ENCODE results near the gene TUT7. TPM values are rescaled to one million over a fixed set of nuclear protein-coding genes. Genes with fewer than 3 reads are reported as not detected.
"Not testable (repeated sequence)": the region's sequence is repeated elsewhere in the genome, so short reads cannot be mapped to it uniquely, and the experiment has no call there.

The TUT7 gene
- total and polyA plus RNA-seq, 8 donors = 11.9 to 143 (median 46.2) TPM

DNA sequence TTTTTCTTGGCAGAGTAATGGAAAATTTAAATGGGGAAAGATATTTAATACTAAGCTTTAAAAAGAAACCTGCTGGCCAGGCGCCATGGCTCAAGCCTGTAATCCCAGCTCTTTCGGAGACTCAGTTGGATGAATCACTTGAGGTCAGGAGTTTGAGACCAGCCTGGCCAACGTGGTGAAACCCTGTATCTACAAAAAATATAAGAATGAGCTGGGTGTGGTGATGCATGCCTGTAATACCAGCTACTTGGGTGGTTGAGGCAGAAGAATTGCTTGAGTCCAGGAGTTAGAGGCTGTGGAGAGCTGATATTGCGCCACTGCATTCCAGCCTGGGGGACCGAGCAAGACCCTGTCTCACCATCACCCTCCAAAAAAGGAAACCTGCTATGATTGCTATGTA, 32.8 kb downstream of the TUT7 start:
- 69 to 85% (median 82%) methylated on average over 5 of the region's 5 CpGs for WGBS, 5 donors
- no peaks in the 10 kb centered on the region for H3K9me3 ChIP-seq
- H3K27me3 ChIP-seq = no peaks in the 10 kb centered on the region
- TF ChIP-seq POLR2A (IDR thresholded peaks at IDR 0.05) (no peak), POLR2AphosphoS5 (IDR thresholded peaks at IDR 0.05) (no peak), EP300 (IDR thresholded peaks at IDR 0.05) (no peak)
- TF ChIP-seq, protein P1, sequence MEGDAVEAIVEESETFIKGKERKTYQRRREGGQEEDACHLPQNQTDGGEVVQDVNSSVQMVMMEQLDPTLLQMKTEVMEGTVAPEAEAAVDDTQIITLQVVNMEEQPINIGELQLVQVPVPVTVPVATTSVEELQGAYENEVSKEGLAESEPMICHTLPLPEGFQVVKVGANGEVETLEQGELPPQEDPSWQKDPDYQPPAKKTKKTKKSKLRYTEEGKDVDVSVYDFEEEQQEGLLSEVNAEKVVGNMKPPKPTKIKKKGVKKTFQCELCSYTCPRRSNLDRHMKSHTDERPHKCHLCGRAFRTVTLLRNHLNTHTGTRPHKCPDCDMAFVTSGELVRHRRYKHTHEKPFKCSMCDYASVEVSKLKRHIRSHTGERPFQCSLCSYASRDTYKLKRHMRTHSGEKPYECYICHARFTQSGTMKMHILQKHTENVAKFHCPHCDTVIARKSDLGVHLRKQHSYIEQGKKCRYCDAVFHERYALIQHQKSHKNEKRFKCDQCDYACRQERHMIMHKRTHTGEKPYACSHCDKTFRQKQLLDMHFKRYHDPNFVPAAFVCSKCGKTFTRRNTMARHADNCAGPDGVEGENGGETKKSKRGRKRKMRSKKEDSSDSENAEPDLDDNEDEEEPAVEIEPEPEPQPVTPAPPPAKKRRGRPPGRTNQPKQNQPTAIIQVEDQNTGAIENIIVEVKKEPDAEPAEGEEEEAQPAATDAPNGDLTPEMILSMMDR (IDR thresholded peaks at IDR 0.05) = no peak
- peaks cover 55 to 100% (median 100%) of the 10 kb centered on the region in 4 donors for H3K36me3 ChIP-seq
- H3K27ac ChIP-seq = no peak overlapping the region
- no peak for DNase-seq
- peaks cover 0 to 10% (median 3%) of the 10 kb centered on the region in 4 donors for H3K4me1 ChIP-seq
- intact Hi-C loops (cut with DNase I; ENCODE audit: low total_unique reads) = no loop called here
- no peak overlapping the region for H3K4me3 ChIP-seq

DNA sequence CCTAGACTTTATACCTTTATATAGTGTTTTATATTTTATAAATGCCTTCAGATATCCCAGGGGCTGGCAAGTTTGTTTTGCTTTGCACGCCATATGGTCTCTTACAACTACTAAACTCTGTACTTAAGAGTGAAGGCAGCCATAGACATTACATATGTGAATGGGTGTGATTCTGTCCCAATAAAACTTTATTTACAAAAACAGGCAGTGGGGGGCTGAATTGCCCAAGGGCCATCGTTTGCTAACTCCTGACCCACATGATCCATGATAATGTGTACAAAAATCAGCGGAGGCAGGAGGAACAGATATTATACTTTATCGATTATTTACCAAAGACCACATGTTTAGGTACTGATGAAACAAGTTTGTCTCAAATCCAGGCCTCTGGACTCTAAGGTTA, 36.0 kb downstream of the TUT7 start:
- no peaks in the 10 kb centered on the region for H3K27me3 ChIP-seq
- TF ChIP-seq, protein P1 (IDR thresholded peaks at IDR 0.05) = no peak
- TF ChIP-seq POLR2AphosphoS5 (IDR thresholded peaks at IDR 0.05) (no peak), EP300 (IDR thresholded peaks at IDR 0.05) (no peak), POLR2A (IDR thresholded peaks at IDR 0.05) (no peak)
- WGBS, 5 donors = 95 to 98% (median 96%) methylated on average over 4 of the region's 4 CpGs
- no peaks in the 10 kb centered on the region for H3K9me3 ChIP-seq
- H3K4me1 ChIP-seq = peaks cover 0 to 9% (median 0%) of the 10 kb centered on the region in 4 donors
- H3K27ac ChIP-seq = no peak overlapping the region
- DNase-seq = no peak
- H3K36me3 ChIP-seq = peaks cover 49 to 100% (median 98%) of the 10 kb centered on the region in 4 donors
- H3K4me3 ChIP-seq = no peak overlapping the region
- intact Hi-C loops (cut with DNase I; ENCODE audit: low total_unique reads) = no loop called here

DNA sequence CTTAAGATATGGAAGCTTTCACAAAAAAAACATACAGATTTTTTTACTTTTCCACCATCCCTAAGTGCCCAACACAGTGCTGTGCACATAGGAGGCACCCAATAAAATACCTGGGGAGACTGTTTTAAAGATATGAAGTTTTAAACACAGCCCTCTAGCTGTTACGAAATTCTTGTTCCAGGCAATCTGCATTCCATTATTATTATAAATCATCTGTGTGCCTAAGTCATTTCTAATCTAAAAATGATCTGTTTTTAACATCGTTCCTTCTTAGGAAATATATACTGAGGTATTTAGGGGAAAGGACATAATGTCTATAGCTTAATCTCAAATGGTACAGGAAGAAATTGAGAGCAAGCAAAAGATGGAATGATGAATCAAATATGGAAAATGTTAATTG, 39.1 kb downstream of the TUT7 start:
- H3K9me3 ChIP-seq = no peaks in the 10 kb centered on the region
- H3K4me1 ChIP-seq = peaks cover 0 to 9% (median 0%) of the 10 kb centered on the region in 4 donors
- intact Hi-C loops (cut with DNase I; ENCODE audit: low total_unique reads) = no loop called here
- H3K27me3 ChIP-seq = no peaks in the 10 kb centered on the region
- no peak for TF ChIP-seq POLR2AphosphoS5 (IDR thresholded peaks at IDR 0.05)
- TF ChIP-seq EP300 (IDR thresholded peaks at IDR 0.05) = no peak
- no peak for TF ChIP-seq POLR2A (IDR thresholded peaks at IDR 0.05)
- TF ChIP-seq, protein P1 (IDR thresholded peaks at IDR 0.05) = no peak
- no peak for DNase-seq
- peaks cover 39 to 99% (median 95%) of the 10 kb centered on the region in 4 donors for H3K36me3 ChIP-seq
- H3K27ac ChIP-seq = no peak overlapping the region
- no peak overlapping the region for H3K4me3 ChIP-seq
- WGBS, 5 donors = 42 to 61% (median 52%) methylated on average over 2 of the region's 2 CpGs

DNA sequence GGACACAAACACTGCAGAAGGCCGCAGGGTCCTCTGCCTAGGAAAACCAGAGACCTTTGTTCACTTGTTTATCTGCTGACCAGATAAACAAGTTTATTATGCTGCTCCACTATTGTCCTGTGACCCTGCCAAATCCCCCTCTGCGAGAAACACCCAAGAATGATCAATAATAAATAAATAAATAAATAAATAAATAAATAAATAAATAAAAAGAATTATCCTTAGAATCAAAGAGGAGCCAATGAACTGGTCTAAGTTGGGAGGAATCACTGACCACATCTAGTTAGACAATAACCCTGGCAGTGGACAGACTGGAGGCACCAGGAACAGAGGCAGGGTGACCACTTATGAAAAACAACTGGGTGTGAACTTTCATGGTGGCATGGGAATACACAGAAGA, 41.3 kb downstream of the TUT7 start:
- H3K27ac ChIP-seq; H3K27me3 ChIP-seq; H3K4me1 ChIP-seq; DNase-seq; H3K4me3 ChIP-seq; H3K9me3 ChIP-seq; intact Hi-C loops (cut with DNase I; ENCODE audit: low total_unique reads): not testable (repeated sequence)
- peaks cover 44 to 99% (median 95%) of the 10 kb centered on the region in 4 donors for H3K36me3 ChIP-seq
- 94 to 98% (median 97%) methylated on average over 2 of the region's 2 CpGs for WGBS, 5 donors

DNA sequence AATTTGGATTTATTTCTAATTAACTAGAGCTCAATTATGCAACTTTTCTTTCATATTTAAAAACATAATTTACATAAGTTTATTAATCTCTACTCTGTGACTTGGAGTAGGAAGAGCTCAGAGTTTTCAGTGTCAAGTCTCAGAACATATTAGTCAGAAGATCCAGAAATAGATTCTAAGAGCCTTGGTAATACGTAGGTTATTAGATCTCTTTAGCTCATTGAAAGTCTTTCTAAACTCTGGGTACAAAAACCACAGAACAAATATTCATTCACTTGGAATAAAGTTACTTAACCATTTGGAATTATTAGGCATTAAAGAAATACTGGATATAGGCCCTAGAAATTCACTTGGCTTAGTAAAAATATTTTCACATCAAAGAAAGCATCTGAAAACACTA, 45.5 kb downstream of the TUT7 start:
- peaks cover 55 to 99% (median 97%) of the 10 kb centered on the region in 4 donors for H3K36me3 ChIP-seq
- H3K27me3 ChIP-seq = no peaks in the 10 kb centered on the region
- no peak overlapping the region for H3K27ac ChIP-seq
- intact Hi-C loops (cut with DNase I; ENCODE audit: low total_unique reads) = no loop called here
- TF ChIP-seq EP300 (IDR thresholded peaks at IDR 0.05) = no peak
- TF ChIP-seq, protein P1 (IDR thresholded peaks at IDR 0.05) = no peak
- no peaks in the 10 kb centered on the region for H3K9me3 ChIP-seq
- DNase-seq = no peak
- H3K4me1 ChIP-seq = peaks cover 0 to 11% (median 0%) of the 10 kb centered on the region in 4 donors
- no peak overlapping the region for H3K4me3 ChIP-seq
- WGBS, 5 donors = 67 to 95% (median 91%) methylated on average over 1 of the region's 1 CpG
